HEK293 (cell line): ENCODE results near the gene SAMD4B.

Experiments
- ATF2 ChIP-seq: fragments of 450-650 bp; formaldehyde crosslinking; IDR thresholded peaks from 2 replicates; pipeline ENCODE4 v1.5.1; 2016; ENCODE audit warnings: missing biosample characterization, missing genetic modification characterization, low read depth
- BCL11A ChIP-seq: fragments of 450-650 bp; formaldehyde crosslinking; IDR thresholded peaks from 2 replicates; pipeline ENCODE4 v1.5.1; 2016; ENCODE audit warnings: low read depth, missing biosample characterization, missing genetic modification characterization
- GFI1B ChIP-seq: fragments of 450-650 bp; formaldehyde crosslinking; IDR thresholded peaks from 2 replicates; pipeline ENCODE4 v1.5.1; 2016; ENCODE audit warnings: missing biosample characterization, missing genetic modification characterization
- KLF10 ChIP-seq: fragments of 450-650 bp; IDR thresholded peaks from 2 replicates; pipeline ENCODE4 v1.5.1; 2018; ENCODE audit warnings: missing biosample characterization, mild to moderate bottlenecking, missing genetic modification characterization
- KLF9 ChIP-seq: fragments of 450-650 bp; formaldehyde crosslinking; IDR thresholded peaks from 2 replicates; pipeline ENCODE4 v1.5.1; 2016; ENCODE audit warnings: missing biosample characterization, missing genetic modification characterization, low read depth
- SP2 ChIP-seq: fragments of 450-650 bp; formaldehyde crosslinking; IDR thresholded peaks from 2 replicates; pipeline ENCODE4 v1.5.1; 2016; ENCODE audit warnings: missing biosample characterization, missing genetic modification characterization
- TRIM28 ChIP-seq: IDR thresholded peaks from 2 replicates; pipeline ENCODE4 v1.6.1; 2011; ENCODE audit warnings: low read length, control low read depth, borderline replicate concordance
- YY1 ChIP-seq: fragments of 450-650 bp; formaldehyde crosslinking; IDR thresholded peaks from 2 replicates; pipeline ENCODE4 v1.5.1; 2018; ENCODE audit warnings: missing biosample characterization, missing genetic modification characterization
- ZBTB10 ChIP-seq: fragments of 450-650 bp; formaldehyde crosslinking; IDR thresholded peaks from 2 replicates; pipeline ENCODE4 v1.5.1; 2016; ENCODE audit warnings: missing biosample characterization, missing genetic modification characterization
- ZBTB7A ChIP-seq: fragments of 450-650 bp; formaldehyde crosslinking; IDR thresholded peaks from 2 replicates; pipeline ENCODE4 v1.5.1; 2016; ENCODE audit warnings: low read depth, missing biosample characterization, missing genetic modification characterization
- ZBTB8A ChIP-seq: fragments of 450-650 bp; formaldehyde crosslinking; IDR thresholded peaks from 2 replicates; pipeline ENCODE4 v1.5.1; 2016; ENCODE audit warnings: missing biosample characterization, missing genetic modification characterization
- ZFHX2 ChIP-seq: fragments of 450-650 bp; formaldehyde crosslinking; conservative IDR thresholded peaks from 2 replicates; pipeline ENCODE4 v1.5.1; 2016; ENCODE audit warnings: missing biosample characterization, missing genetic modification characterization
- ZNF140 ChIP-seq: fragments of 450-650 bp; formaldehyde crosslinking; IDR thresholded peaks from 2 replicates; pipeline ENCODE4 v1.5.1; 2016; ENCODE audit warnings: missing biosample characterization, missing genetic modification characterization
- ZNF155 ChIP-seq: fragments of 450-650 bp; formaldehyde crosslinking; IDR thresholded peaks from 2 replicates; pipeline ENCODE4 v1.5.1; 2016; ENCODE audit warnings: missing biosample characterization, missing genetic modification characterization
- ZNF169 ChIP-seq: fragments of 450-650 bp; formaldehyde crosslinking; IDR thresholded peaks from 2 replicates; pipeline ENCODE4 v1.5.1; 2016; ENCODE audit warnings: missing biosample characterization, missing genetic modification characterization
- ZNF24 ChIP-seq: fragments of 450-650 bp; formaldehyde crosslinking; IDR thresholded peaks from 2 replicates; pipeline ENCODE4 v1.5.1; 2016; ENCODE audit warnings: missing biosample characterization, missing genetic modification characterization
- ZNF473 ChIP-seq: fragments of 450-650 bp; formaldehyde crosslinking; IDR thresholded peaks from 2 replicates; pipeline ENCODE4 v1.5.1; 2017; ENCODE audit warnings: missing biosample characterization, missing genetic modification characterization
- ZNF488 ChIP-seq: fragments of 450-650 bp; formaldehyde crosslinking; IDR thresholded peaks from 2 replicates; pipeline ENCODE4 v1.5.1; 2016; ENCODE audit warnings: missing biosample characterization, missing genetic modification characterization
- ZNF513 ChIP-seq: fragments of 450-650 bp; IDR thresholded peaks from 2 replicates; pipeline ENCODE4 v1.5.1; 2018; ENCODE audit warnings: missing biosample characterization, missing genetic modification characterization
- ZNF560 ChIP-seq: fragments of 450-650 bp; formaldehyde crosslinking; IDR thresholded peaks from 2 replicates; pipeline ENCODE4 v1.5.1; 2017; ENCODE audit warnings: missing biosample characterization, missing genetic modification characterization, borderline replicate concordance
- ZNF585B ChIP-seq: fragments of 450-650 bp; formaldehyde crosslinking; IDR thresholded peaks from 2 replicates; pipeline ENCODE4 v1.5.1; 2016; ENCODE audit warnings: missing biosample characterization, missing genetic modification characterization
- ZNF610 ChIP-seq: fragments of 450-650 bp; formaldehyde crosslinking; IDR thresholded peaks from 2 replicates; pipeline ENCODE4 v1.5.1; 2016; ENCODE audit warnings: missing biosample characterization, missing genetic modification characterization, borderline replicate concordance
- ZNF658 ChIP-seq: fragments of 450-650 bp; formaldehyde crosslinking; IDR thresholded peaks from 2 replicates; pipeline ENCODE4; 2016; ENCODE audit warnings: missing biosample characterization, missing genetic modification characterization
- ZNF660 ChIP-seq: fragments of 450-650 bp; IDR thresholded peaks from 2 replicates; pipeline ENCODE4 v1.5.1; 2018; ENCODE audit warnings: missing biosample characterization, mild to moderate bottlenecking, missing genetic modification characterization
- ZNF747 ChIP-seq: fragments of 450-650 bp; formaldehyde crosslinking; IDR thresholded peaks from 2 replicates; pipeline ENCODE4 v1.5.1; 2016; ENCODE audit warnings: missing biosample characterization, missing genetic modification characterization
- ZNF785 ChIP-seq: fragments of 450-650 bp; formaldehyde crosslinking; IDR thresholded peaks from 2 replicates; pipeline ENCODE4 v1.5.1; 2016; ENCODE audit warnings: missing biosample characterization, missing genetic modification characterization
- ZNF791 ChIP-seq: fragments of 450-650 bp; formaldehyde crosslinking; IDR thresholded peaks from 2 replicates; pipeline ENCODE4 v1.5.1; 2016; ENCODE audit warnings: missing biosample characterization, missing genetic modification characterization
- ZSCAN30 ChIP-seq: fragments of 450-650 bp; IDR thresholded peaks from 2 replicates; pipeline ENCODE4 v1.5.1; 2018; ENCODE audit warnings: missing biosample characterization, mild to moderate bottlenecking, missing genetic modification characterization, moderate library complexity
- TF ChIP-seq, protein P1 (sequence below): fragments of 450-650 bp; formaldehyde crosslinking; IDR thresholded peaks from 2 replicates; pipeline ENCODE4 v1.5.1; 2016; ENCODE audit warnings: missing biosample characterization, missing genetic modification characterization
- TF ChIP-seq, protein P2 (sequence below): fragments of 450-650 bp; formaldehyde crosslinking; IDR thresholded peaks from 2 replicates; pipeline ENCODE4 v1.5.1; 2016; ENCODE audit warnings: missing biosample characterization, missing genetic modification characterization

Gene SAMD4B

GRCh38 chr19:39408392-39409207, 66.4 kb downstream of the SAMD4B start (continued):
- TF ChIP-seq, protein P1, sequence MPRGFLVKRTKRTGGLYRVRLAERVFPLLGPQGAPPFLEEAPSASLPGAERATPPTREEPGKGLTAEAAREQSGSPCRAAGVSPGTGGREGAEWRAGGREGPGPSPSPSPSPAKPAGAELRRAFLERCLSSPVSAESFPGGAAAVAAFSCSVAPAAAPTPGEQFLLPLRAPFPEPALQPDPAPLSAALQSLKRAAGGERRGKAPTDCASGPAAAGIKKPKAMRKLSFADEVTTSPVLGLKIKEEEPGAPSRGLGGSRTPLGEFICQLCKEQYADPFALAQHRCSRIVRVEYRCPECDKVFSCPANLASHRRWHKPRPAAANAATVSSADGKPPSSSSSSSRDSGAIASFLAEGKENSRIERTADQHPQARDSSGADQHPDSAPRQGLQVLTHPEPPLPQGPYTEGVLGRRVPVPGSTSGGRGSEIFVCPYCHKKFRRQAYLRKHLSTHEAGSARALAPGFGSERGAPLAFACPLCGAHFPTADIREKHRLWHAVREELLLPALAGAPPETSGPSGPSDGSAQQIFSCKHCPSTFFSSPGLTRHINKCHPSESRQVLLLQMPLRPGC (tag by site-specific recombination), result no peak
- TF ChIP-seq ZNF658 (tag by site-specific recombination), result no peak
- no peak for TF ChIP-seq ATF2
- no peak for TF ChIP-seq ZNF140 (tag by site-specific recombination)
- TF ChIP-seq ZNF785 (tag by site-specific recombination), result no peak
- no peak for TF ChIP-seq ZNF791
- TF ChIP-seq TRIM28, result no peak
- TF ChIP-seq ZBTB8A (tag by site-specific recombination), result no peak
- TF ChIP-seq, protein P2, sequence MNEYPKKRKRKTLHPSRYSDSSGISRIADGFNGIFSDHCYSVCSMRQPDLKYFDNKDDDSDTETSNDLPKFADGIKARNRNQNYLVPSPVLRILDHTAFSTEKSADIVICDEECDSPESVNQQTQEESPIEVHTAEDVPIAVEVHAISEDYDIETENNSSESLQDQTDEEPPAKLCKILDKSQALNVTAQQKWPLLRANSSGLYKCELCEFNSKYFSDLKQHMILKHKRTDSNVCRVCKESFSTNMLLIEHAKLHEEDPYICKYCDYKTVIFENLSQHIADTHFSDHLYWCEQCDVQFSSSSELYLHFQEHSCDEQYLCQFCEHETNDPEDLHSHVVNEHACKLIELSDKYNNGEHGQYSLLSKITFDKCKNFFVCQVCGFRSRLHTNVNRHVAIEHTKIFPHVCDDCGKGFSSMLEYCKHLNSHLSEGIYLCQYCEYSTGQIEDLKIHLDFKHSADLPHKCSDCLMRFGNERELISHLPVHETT (tag by site-specific recombination), result no peak
- no peak for TF ChIP-seq ZNF24 (tag by site-specific recombination)
- no peak for TF ChIP-seq ZBTB7A (tag by site-specific recombination)
- TF ChIP-seq ZNF513 (tag by site-specific recombination), result no peak
- TF ChIP-seq ZNF560 (tag by site-specific recombination), result no peak
- 0 out of 2 replicates have a peak, but pooled peaks have one; percentile 30 for TF ChIP-seq BCL11A
- no peak for TF ChIP-seq ZNF473 (tag by site-specific recombination)
- TF ChIP-seq GFI1B, result no peak
- no peak for TF ChIP-seq ZNF488 (tag by site-specific recombination)
- TF ChIP-seq KLF10 (tag by site-specific recombination), result no peak
- TF ChIP-seq ZNF610 (tag by site-specific recombination), result no peak
- no peak for TF ChIP-seq ZNF660
- no peak for TF ChIP-seq ZNF585B
- TF ChIP-seq ZFHX2, result no peak
- no peak for TF ChIP-seq KLF9 (tag by site-specific recombination)
- no peak for TF ChIP-seq ZNF169 (tag by site-specific recombination)
- no peak for TF ChIP-seq ZNF747 (tag by site-specific recombination)
- TF ChIP-seq YY1 (tag by site-specific recombination), result no peak
- peak; percentile 76; the same call in 1 of the 2 replicates for TF ChIP-seq ZSCAN30 (tag by site-specific recombination)
- TF ChIP-seq ZBTB10 (tag by site-specific recombination), result peak; percentile 68; the same call in 1 of the 2 replicates
- TF ChIP-seq ZNF155 (tag by site-specific recombination), result no peak
- TF ChIP-seq SP2, result no peak
